Endothelial cell of umbilical vein (primary cell): ENCODE results near the gene NUDT5. TPM values are rescaled to one million over a fixed set of nuclear protein-coding genes. Genes with fewer than 3 reads are reported as not detected.

Experiments
- microRNA counts: library from miRNA; unstranded; fragments of <30 nt; microRNA quantifications from one replicate; lab custom pipeline; 2016
- microRNA-seq: library from miRNA; unstranded; fragments of <30 nt; microRNA quantifications from one replicate; pipeline ENCODE4 v1.2.0, GENCODE V29; 2021; ENCODE audit warnings: borderline number of aligned reads, borderline replicate concordance
- polyA plus RNA-seq, 4 experiments: library from polyadenylated mRNA; depleted of rRNA in 3 of 4; stranded (reverse) in 3 of 4; unstranded in 1 of 4; fragments of >200 nt; gene quantifications; 2 replicates each; pipeline versions ENCODE4 v1.2.1 to v1.2.3, GENCODE V29; 2011 to 2012; ENCODE audit warnings: missing spikeins in 1 of 4
- small RNA-seq: library from RNA; depleted of rRNA; stranded (forward); fragments of <200 nt; gene quantifications from one replicate; pipeline ENCODE3, GENCODE V24; 2012; ENCODE audit warnings: low replicate concordance, low read depth; ENCODE audit not compliant: insufficient read depth, insufficient read length
- total RNA-seq: library from RNA; stranded (reverse); gene quantifications from 2 replicates; pipeline ENCODE4 v1.2.3, GENCODE V29; 2021

NUDT5 gene
- total and polyA plus RNA-seq, 2 donors (not counting 3 experiments of a cell fraction or from before 2014, with no cell fraction given): 81.8 to 87.8 TPM

MicroRNAs within 50 kb of the gene (microRNA counts, 767-probe panel; counts per million panel counts)
- 723 counts per million, percentile 96 among the panel's probes with 10 or more counts for microRNA hsa-miR-548ak (lab: Ali Mortazavi, UCI)

Small RNA genes lying within 50 kb of the gene (microRNA-seq; reads per million reads assigned to microRNA genes)
- not detected for gene MIR548AK

Small RNA genes lying within 50 kb of the gene (small RNA-seq; reads per million reads assigned to genes)
- gene MIR548AK (not detected), gene RNU6-88P (not detected)

Other genes with a start within 250 kb of the NUDT5 start
- gene UPF2, start 153.1 kb downstream of the NUDT5 start, total RNA-seq: 23.9 and 27.7 TPM in 2 replicates
- 3.3 and 4.8 TPM in 2 replicates for gene UPF2, start 153.1 kb downstream of the NUDT5 start, polyA plus RNA-seq
- 15.3 and 17.6 TPM in 2 replicates for gene DHTKD1, start 126.9 kb downstream of the NUDT5 start, total RNA-seq
- gene DHTKD1, start 126.9 kb downstream of the NUDT5 start, polyA plus RNA-seq: 18.3 and 22.9 TPM in 2 replicates
- gene SEC61A2, start 66.2 kb downstream of the NUDT5 start, total RNA-seq: 7.3 and 9.5 TPM in 2 replicates
- 7.2 and 7.5 TPM in 2 replicates for gene SEC61A2, start 66.2 kb downstream of the NUDT5 start, polyA plus RNA-seq
- 97.3 and 106 TPM in 2 replicates for gene CDC123, start 297 bp upstream of the NUDT5 start, total RNA-seq
- 57.0 and 65.6 TPM in 2 replicates for gene CDC123, start 297 bp upstream of the NUDT5 start, polyA plus RNA-seq
- 1.1 and 4.2 TPM in 2 replicates for gene CAMK1D, start 153.7 kb upstream of the NUDT5 start, total RNA-seq
- 0.37 and 0.48 TPM in 2 replicates for gene CAMK1D, start 153.7 kb upstream of the NUDT5 start, polyA plus RNA-seq